GM18868 (cell line): ENCODE data around the gene GPR139.

Experiments used
- ATAC-seq: cut with Tn5 transposase; IDR thresholded peaks from one replicate; pipeline ENCODE4 v1.9.1; 2021; ENCODE audit warnings: mild to moderate bottlenecking, moderate library complexity; ENCODE audit not compliant: unreplicated experiment

The GPR139 gene

GRCh38 chr16:20073203-20074098 is at the start of gene GPR139:
TSS of gene GPR139 (minus strand) at chr16:20073890. CDS start at chr16:20073616, 274 bp downstream.
- ATAC-seq: no peak

DNA sequence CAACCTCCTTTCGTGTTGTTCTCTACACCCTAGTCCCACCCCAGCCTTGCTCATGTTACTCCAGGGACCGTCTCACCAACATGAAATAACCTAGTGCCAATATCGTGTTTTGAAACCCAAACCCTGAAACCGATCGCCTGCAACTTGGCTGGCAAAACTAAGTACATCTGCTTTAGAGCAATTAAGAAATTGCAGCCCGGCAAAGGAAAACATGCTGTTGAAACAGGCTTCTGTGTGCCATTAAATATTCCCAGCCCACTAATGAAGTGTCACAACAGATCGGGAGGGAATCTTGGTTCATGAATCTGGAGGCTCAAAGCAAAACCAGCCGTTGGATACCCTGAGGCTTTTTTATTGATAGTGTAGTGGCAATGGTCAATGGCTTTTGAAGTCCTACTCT is 48.3 kb upstream of the GPR139 start:
- no peak for ATAC-seq

DNA sequence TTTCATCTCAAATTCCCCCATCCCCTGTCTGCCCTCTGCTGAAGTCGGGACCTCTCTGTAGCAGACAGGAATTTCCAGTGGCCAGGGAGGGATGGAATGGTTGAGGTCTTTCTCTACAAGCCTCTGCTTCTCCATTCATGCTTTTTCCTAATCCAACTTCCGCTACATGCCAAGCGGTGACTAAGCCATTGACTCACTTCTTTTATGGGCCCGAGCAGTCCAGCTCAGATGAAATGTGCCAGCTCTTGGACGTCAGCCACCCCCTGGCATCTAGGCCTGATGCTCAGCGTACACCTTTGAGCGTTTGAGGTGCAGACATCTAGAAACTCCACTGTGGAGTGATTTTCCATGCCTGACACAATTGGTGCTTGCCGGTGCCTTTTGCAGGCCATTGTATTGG is 40.7 kb upstream of the GPR139 start:
- ATAC-seq: no peak

GRCh38 chr16:20111143-20111542 is 37.5 kb upstream of the GPR139 start:
- no peak for ATAC-seq

DNA sequence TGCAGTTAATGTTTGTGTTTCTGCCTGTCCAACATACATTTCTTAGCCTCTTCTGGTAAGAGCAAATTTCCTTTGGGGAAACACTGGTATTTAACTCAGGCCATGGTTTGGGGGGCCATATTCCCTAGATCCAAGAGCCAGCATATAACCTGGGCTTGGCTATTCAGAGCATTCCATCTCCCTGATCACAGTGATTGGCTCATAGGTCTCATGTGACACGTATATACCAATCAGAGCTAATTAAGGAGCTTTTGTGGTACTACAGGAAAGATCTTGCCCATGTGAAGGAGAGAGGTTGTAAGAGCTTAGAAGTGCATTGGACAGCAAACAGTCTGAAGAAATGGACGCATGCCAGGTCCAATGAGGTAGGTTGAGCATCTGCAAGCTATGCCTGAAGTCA is 33.4 kb upstream of the GPR139 start:
- ATAC-seq: no peak

- ATAC-seq: no peak
Measured at GRCh38 chr16:20104563-20105183, 31.0 kb upstream of the GPR139 start.

GRCh38 chr16:20102521-20102920 is 28.8 kb upstream of the GPR139 start:
- no peak for ATAC-seq

DNA sequence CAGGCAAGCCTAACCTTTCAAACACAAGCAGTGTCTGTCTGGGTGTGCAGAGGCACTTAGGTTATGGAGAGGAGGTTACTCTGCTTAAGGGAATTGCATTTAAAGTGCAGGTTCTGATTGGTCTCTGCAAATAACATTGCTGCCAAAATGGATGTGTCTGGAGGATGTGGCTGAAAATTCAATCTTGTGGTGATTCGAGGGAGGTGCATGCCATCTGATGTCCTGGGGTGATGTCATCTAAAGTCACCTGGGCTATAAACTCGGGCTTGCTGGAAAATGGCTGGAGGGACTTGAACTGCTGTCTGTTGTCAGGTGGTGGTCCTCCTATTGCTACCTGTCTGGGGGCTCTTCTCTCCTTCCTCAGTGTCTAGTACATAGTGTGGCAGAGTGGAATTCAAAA is 28.3 kb upstream of the GPR139 start:
- ATAC-seq: no peak

DNA sequence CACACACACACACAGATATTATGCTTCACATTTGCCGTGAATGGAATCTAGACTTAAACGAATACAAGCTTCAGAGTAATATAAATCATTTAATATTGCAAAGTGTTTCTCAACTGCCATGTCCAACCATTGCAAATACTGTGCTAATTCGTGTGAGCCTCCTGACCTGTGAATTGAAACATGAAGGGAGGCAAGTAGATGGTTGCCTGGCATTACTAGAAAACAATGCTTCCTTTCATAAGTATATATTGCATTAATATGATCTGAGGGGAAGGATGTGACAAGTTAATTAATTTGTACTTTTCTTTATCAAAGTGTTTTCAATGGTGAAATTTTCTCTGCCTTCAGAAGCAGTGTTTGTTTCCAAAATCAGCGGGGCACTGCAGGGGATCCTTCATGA is 25.7 kb upstream of the GPR139 start:
- no peak for ATAC-seq

DNA sequence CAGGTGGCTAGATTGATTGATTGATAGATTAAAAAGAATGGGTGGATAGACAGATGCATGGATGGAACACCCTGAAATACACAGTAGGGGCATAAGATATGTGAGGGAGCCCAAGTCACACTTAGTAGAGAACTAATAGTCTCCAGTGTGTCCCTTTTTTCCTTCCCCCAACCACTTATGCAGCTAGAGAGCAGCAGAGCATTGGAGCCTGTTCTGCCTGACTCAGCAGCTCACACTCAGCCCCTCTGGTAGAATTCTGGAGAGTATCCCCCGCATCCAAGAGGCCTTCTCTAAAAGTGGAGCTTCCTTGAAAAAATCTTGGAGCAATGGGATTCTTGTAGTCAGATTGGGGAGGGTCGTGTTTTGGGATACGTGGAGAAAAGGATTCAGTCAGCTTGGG is 20.5 kb upstream of the GPR139 start:
- ATAC-seq: no peak

DNA sequence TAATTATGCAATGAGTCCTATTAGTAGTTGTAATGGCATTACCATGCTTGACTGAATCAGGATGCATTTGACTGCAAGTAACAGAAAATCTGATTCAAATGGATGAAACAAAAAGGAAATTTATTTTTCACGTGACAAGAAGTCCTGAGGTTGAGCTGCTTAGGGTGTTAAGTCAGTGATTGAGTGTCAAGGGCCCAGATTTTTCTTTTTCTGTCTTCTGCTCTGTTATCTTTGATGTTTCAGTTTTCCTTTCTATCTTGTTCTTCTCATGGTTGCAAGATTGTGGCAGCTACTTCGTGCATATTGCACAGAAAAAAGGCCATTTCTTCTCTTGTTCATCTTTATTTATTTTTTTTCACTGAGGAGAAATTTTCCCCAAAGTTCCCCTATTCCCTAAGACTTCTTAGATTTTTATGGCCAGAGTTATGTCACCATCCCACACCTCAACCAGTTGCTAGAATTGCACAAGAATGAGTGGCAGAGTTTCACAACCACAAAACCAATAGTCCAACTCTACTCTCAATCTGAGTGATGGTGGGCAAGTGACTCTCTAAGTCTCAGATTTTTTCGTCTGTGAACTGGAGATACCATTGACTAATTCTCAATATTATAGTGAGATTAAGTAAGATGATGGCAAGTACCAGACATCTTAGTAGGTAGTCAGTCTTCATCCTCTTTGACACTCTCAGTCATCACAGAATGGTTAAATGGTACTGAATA is 15.7 kb upstream of the GPR139 start:
- ATAC-seq: no peak

- ATAC-seq: no peak
Measured at GRCh38 chr16:20084624-20085226, 11.0 kb upstream of the GPR139 start.

DNA sequence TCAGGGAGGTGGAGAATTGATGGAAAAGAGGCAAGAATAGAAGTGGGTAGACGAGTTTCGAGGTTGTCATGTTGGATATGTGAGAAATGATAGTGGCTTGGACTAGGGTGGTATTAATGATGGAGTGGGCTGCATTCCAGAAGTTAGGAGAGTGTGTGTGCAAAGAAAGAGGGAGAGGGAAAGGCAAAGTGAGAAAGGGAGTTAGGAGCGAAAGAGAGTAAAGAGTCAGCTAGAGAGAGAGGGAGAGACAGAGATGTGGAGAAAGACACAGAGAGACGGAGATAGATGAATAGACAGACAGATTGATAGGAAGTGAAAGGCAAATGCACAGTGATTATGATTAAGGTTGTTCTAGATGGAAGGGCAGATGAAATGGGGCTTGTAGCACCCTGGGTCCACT is 5.4 kb upstream of the GPR139 start:
- no peak for ATAC-seq

DNA sequence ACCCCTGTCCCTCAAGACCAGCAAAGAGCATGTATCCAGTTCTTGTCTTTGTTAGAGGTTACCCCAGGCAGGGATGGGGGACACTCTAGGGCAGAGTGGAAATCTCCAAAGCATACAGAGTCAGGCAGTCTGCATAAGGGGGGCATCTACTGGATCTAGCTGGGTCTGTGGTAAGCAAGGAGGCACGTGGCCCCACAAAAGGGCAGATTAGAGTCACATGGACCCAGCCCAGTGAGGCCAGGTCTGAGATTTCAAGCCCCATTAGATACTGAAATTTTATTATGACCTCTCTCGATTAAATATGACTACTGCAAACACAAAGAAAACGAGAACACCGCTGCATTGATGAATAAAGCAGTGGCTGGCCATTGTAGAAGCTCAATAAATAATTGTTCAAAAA is 1.6 kb upstream of the GPR139 start:
- no peak for ATAC-seq

DNA sequence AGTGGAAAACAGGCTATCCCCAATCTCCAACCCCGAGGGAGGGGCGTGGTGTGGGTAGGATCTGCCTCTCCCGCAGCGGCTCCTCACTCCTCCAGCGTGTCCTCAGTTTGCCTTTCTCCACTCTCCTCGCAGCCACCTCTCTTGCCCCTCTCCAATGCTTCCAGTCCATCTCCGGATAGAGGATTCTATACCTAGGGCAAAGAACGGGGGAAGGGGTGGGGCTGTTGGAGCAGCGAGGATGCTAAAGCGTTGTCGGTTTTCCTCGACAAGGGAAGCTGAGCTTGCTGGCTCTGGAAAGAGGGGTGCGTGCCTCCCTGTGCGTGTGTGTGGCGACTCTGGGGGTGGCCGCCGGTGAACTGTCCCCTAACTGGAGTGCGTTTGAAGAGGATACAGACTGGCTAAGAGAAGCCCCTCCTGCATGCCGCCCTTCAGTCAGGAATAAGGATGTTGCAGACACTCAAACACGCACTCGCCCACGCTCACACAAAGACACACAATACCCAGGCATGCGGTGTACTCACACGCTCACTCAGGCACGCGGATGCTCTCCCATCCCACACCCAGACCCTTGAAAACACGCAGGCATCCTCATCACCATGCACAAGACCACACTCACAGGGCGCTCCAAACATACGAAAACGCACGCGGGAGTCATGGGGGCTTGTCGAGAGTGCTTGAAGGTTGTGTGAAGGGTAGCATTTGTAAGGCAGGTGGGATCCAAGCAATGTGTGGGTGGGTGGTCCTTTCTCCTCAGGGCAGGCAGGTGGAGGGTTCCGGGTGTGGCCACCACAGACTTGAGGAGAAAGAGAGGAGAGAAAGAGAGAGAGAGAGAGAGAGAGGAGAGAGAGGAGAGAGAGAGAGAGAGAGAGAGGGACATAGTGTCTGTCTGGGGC is 655 bp upstream of the GPR139 start:
- ATAC-seq: no peak

- no peak for ATAC-seq
Measured at GRCh38 chr16:20072874-20073202, 852 bp downstream of the GPR139 start.

GRCh38 chr16:20072146-20072873 is 1.4 kb downstream of the GPR139 start:
- no peak for ATAC-seq

- ATAC-seq: no peak
Measured at GRCh38 chr16:20064931-20065330, 8.8 kb downstream of the GPR139 start.

DNA sequence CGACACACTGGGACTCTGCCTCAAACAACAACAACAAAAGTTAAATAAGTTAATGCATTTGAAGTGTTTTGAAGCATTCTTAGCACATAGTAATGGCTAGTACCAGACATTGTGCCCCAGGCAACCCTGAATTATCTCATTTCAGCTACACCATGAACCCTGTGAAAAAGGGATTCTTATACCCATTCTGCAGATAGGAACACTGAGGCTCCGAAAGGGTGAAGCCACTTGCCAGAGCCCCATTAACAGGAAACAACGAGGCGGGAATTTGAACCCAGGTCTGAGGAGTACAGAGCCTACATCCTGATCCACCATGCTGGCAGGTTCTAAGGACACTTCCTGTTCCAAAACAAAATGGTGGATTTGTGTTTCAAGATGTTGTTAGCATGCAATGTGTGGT is 9.2 kb downstream of the GPR139 start:
- no peak for ATAC-seq

- no peak for ATAC-seq
Measured at GRCh38 chr16:20061132-20061531, 12.6 kb downstream of the GPR139 start.
